ENCODE results near the gene TRIM63. TPM values are rescaled to one million over a fixed set of nuclear protein-coding genes. Genes with fewer than 3 reads are reported as not detected.
A peak's percentile ranks its signal among the peaks of the same experiment; 100 is the strongest.

Gene TRIM63
- total and polyA plus RNA-seq, 8 donors = 0.15 to 1.8 (median 0.29) TPM; not detected in 3

- ATAC-seq = no peak
- no peaks in the 10 kb centered on the region for H3K36me3 ChIP-seq
- H3K4me3 ChIP-seq = no peak overlapping the region
- intact Hi-C loops (cut with DNase I) = no loop called here
- TF ChIP-seq, protein P1, sequence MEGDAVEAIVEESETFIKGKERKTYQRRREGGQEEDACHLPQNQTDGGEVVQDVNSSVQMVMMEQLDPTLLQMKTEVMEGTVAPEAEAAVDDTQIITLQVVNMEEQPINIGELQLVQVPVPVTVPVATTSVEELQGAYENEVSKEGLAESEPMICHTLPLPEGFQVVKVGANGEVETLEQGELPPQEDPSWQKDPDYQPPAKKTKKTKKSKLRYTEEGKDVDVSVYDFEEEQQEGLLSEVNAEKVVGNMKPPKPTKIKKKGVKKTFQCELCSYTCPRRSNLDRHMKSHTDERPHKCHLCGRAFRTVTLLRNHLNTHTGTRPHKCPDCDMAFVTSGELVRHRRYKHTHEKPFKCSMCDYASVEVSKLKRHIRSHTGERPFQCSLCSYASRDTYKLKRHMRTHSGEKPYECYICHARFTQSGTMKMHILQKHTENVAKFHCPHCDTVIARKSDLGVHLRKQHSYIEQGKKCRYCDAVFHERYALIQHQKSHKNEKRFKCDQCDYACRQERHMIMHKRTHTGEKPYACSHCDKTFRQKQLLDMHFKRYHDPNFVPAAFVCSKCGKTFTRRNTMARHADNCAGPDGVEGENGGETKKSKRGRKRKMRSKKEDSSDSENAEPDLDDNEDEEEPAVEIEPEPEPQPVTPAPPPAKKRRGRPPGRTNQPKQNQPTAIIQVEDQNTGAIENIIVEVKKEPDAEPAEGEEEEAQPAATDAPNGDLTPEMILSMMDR (IDR thresholded peaks at IDR 0.05) = no peak
- H3K27me3 ChIP-seq = peaks cover 0 to 27% of the 10 kb centered on the region in 2 donors
- H3K4me1 ChIP-seq = no peaks in the 10 kb centered on the region
- no peak overlapping the region for H3K27ac ChIP-seq
- DNase-seq = no peak
- H3K9me3 ChIP-seq = no peaks in the 10 kb centered on the region
Measured at GRCh38 chr1:26057189-26057588, 10.2 kb downstream of the TRIM63 start.

- ATAC-seq (no peak), DNase-seq (no peak)
Measured at GRCh38 chr1:26055041-26055440, 12.4 kb downstream of the TRIM63 start.

DNA sequence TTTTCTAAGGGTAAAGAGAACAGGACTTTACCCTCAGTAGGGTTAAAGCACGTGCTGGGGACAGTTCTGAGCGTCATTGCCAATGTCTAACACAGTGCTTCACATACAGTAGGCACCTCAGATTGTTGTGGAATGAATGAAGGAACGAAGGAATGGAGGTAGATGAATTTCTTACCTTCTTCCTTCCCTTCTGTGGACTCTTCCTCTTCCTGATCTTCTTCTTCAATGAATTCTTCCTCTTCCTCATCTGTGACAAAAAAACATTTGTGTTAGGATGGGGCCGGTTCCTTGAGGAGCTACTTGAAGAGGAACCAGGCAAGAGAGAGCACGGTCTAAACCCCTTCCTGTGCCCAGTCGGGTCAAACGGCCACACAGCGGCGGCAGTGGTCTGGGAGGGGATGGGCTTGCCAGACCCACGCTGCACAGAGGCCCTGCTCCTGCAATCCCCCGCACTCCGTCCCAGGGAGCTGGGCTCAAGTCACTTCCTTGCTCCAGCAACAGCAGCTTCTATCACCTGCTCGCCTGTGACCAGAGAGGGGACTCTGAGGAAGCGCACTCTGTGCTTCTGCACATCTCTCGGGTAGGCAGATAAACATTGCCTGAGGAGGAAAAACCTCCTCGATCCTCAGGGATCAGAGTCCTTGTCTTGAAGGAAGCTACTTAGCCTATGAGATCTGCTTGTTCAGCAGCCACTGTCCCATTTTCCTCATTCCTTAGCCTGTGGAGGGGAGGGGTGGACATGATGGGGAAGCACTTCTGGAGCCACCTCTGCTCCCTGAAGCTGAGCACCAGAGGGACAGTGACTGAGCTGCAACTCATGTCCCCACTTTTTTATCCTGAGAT lies 13.5 kb downstream of the TRIM63 start:
- Histone ChIP-seq H3K9me3 (no peaks in the 10 kb centered on the region), H3K27ac (no peak overlapping the region), H3K4me1 (no peaks in the 10 kb centered on the region), H3K27me3 (peaks cover 0 to 41% of the 10 kb centered on the region in 2 donors), H3K36me3 (no peaks in the 10 kb centered on the region), H3K4me3 (no peak overlapping the region)
- DNase-seq (no peak), ATAC-seq (no peak)
- TF ChIP-seq, protein P1 (IDR thresholded peaks at IDR 0.05) = no peak
- intact Hi-C loops (cut with DNase I) = no loop called here

More at GRCh38 chr1:26055041-26055440, 12.4 kb downstream of the TRIM63 start:
- intact Hi-C loops (cut with DNase I) = no loop called here
- H3K36me3 ChIP-seq = no peaks in the 10 kb centered on the region
- no peaks in the 10 kb centered on the region for H3K4me1 ChIP-seq
- no peaks in the 10 kb centered on the region for H3K9me3 ChIP-seq
- no peak overlapping the region for H3K27ac ChIP-seq
- TF ChIP-seq, protein P1 (IDR thresholded peaks at IDR 0.05) = no peak
- peaks cover 0 to 38% of the 10 kb centered on the region in 2 donors for H3K27me3 ChIP-seq
- H3K4me3 ChIP-seq = no peak overlapping the region

DNA sequence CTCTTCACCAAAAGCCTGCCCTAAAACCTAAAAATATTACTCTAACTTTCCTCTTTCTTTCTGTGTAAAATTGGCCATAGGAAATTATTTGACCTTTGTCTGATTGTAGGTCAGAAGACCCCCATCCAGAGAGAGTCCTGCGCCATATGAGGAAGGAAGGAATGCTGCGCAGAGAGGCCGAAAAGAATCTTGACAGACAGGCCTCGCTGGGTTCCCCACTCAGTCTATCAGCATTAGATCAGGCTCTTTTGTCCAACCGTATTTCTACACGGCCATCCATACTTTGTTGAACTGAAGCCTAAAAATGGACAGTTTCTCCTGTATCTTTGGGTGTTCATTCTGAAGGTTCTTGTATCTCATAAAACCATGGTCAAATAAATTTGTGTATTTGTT lies 17.2 kb downstream of the TRIM63 start:
- Histone ChIP-seq H3K27ac (no peak overlapping the region), H3K4me3 (no peak overlapping the region), H3K27me3 (peaks cover 35 to 78% of the 10 kb centered on the region in 2 donors), H3K9me3 (no peaks in the 10 kb centered on the region), H3K4me1 (peaks cover 6 to 14% of the 10 kb centered on the region in 2 donors), H3K36me3 (no peaks in the 10 kb centered on the region)
- intact Hi-C loops (cut with DNase I) = no loop called here
- DNase-seq (no peak), ATAC-seq (no peak)
- TF ChIP-seq, protein P1 (IDR thresholded peaks at IDR 0.05) = no peak

DNA sequence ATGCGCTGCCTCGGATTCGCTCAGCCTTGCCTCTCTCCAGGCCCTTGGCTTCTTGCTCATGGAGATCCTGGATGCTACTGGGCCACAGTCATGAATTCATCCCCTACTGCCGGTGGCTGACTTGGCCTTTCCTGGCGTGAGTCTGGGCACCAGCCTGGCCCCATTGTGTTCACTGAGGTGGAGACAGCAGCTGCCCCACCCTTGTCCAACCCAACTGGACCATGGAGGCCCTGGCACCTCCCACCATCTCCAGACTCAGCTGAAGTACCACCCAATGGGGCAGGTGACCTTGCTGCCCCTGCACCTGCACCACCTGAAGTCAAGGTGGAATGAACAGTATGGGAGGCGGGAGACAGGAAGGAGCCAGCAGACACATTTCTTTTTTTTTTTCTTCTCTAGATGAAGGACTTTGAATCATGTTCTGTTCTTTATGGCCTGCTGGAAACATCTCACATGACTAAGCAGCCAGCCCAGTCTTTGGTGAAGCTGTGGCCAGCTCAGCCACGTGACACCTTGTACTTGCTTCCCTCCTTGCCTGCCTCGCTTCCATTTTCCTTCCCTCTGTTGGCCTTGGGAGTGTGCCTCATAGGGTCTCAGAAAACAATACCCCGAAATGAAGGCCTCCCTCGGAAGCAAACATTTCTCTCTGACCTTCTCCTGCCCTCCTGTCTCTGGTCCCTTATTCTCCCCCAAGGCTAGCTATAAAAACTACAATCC lies 17.7 kb downstream of the TRIM63 start:
- intact Hi-C loops (cut with DNase I) = no loop called here
- Histone ChIP-seq H3K27me3 (peaks cover 40 to 80% of the 10 kb centered on the region in 2 donors), H3K27ac (no peak overlapping the region), H3K4me3 (no peak overlapping the region), H3K36me3 (no peaks in the 10 kb centered on the region), H3K9me3 (no peaks in the 10 kb centered on the region), H3K4me1 (peaks cover 6 to 14% of the 10 kb centered on the region in 2 donors)
- DNase-seq = no peak
- TF ChIP-seq, protein P1 (IDR thresholded peaks at IDR 0.05) = no peak
- ATAC-seq = peak; percentile 24

All from left lung (tissue), 10 donors.